Stomach (tissue), 4 donors: ENCODE data around the gene PPP2R3A.
"Not testable (repeated sequence)": the region's sequence is repeated elsewhere in the genome, so short reads cannot be mapped to it uniquely, and the experiment has no call there.

ENCODE experiments used
- EP300 ChIP-seq: sonication (generic); formaldehyde crosslinking; IDR thresholded peaks from one replicate; pipeline ENCODE4 v1.6.1; 2017; ENCODE audit warnings: antibody characterized with exemption
- POLR2A ChIP-seq, 4 donors: fragments of 450-650 bp; IDR thresholded peaks; one replicate each; pipeline ENCODE4 v1.6.1; 2016; ENCODE audit warnings: antibody characterized with exemption in 4 of 4, control low read depth in 2 of 4, mild to moderate bottlenecking in 1 of 4, moderate library complexity in 1 of 4
- POLR2AphosphoS5 ChIP-seq, 3 donors: sonication (generic); formaldehyde crosslinking; IDR thresholded peaks; one replicate each; pipeline ENCODE4 v1.6.1; 2016; ENCODE audit warnings: antibody characterized with exemption in 3 of 3
- TF ChIP-seq, protein P1 (sequence below), 7 experiments: fragments of 450-650 bp in 4 of 7; fragments of 200-600 bp in 3 of 7; sonication (generic) in 3 of 7; IDR thresholded peaks; one replicate each; pipeline ENCODE4 v1.5.1; 2016 to 2019; ENCODE audit warnings: antibody characterized with exemption in 7 of 7, control low read depth in 2 of 7, mild to moderate bottlenecking in 1 of 7

GRCh38 chr3:136192195-136192594 is 226.7 kb downstream of the PPP2R3A start:
- not testable (repeated sequence) for TF ChIP-seq EP300; POLR2A (IDR thresholded peaks at IDR 0.05); POLR2AphosphoS5 (IDR thresholded peaks at IDR 0.05)
- TF ChIP-seq, protein P1, sequence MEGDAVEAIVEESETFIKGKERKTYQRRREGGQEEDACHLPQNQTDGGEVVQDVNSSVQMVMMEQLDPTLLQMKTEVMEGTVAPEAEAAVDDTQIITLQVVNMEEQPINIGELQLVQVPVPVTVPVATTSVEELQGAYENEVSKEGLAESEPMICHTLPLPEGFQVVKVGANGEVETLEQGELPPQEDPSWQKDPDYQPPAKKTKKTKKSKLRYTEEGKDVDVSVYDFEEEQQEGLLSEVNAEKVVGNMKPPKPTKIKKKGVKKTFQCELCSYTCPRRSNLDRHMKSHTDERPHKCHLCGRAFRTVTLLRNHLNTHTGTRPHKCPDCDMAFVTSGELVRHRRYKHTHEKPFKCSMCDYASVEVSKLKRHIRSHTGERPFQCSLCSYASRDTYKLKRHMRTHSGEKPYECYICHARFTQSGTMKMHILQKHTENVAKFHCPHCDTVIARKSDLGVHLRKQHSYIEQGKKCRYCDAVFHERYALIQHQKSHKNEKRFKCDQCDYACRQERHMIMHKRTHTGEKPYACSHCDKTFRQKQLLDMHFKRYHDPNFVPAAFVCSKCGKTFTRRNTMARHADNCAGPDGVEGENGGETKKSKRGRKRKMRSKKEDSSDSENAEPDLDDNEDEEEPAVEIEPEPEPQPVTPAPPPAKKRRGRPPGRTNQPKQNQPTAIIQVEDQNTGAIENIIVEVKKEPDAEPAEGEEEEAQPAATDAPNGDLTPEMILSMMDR (IDR thresholded peaks at IDR 0.05): not testable (repeated sequence)
